Right atrium auricular region (tissue), 2 donors: Measurements from ENCODE around the gene TRIM41. TPM values are rescaled to one million over a fixed set of nuclear protein-coding genes. Genes with fewer than 3 reads are reported as not detected.

Experiments used
- DNase-seq: peaks from one replicate; pipeline ENCODE4 v3.0.0-alpha.2; 2019; ENCODE audit warnings: low spot score
- H3K27ac ChIP-seq, 2 donors: fragments of 200-600 bp; sonication (generic); 1 replicate in 1 of 2; 2 replicates in 1 of 2; pipeline ENCODE4 v1.5.1; 2016 to 2019
- H3K27me3 ChIP-seq, 2 donors: fragments of 200-600 bp; sonication (generic); one replicate each; pipeline versions ENCODE4 v1.5.1 to v1.6.0; 2017 to 2019
- H3K36me3 ChIP-seq: fragments of 200-600 bp; sonication (generic); one replicate; pipeline ENCODE4 v1.5.1; 2016
- H3K4me1 ChIP-seq, 2 donors: fragments of 200-600 bp; sonication (generic); one replicate each; pipeline versions ENCODE4 v1.5.1 to v1.6.0; 2017 to 2019
- H3K4me3 ChIP-seq, 2 donors: fragments of 200-600 bp; sonication (generic); 1 replicate in 1 of 2; 2 replicates in 1 of 2; pipeline ENCODE4 v1.5.1; 2017 to 2019; ENCODE audit warnings: mild to moderate bottlenecking in 1 of 2, moderate library complexity in 1 of 2
- H3K9me3 ChIP-seq, 2 donors: fragments of 200-600 bp; sonication (generic); one replicate each; pipeline ENCODE4 v1.5.1; 2019
- CTCF ChIP-seq, 2 donors: fragments of 200-600 bp; sonication (generic); IDR thresholded peaks; one replicate each; pipeline ENCODE4 v1.5.1; 2019; ENCODE audit warnings: antibody characterized with exemption in 2 of 2
- total RNA-seq, 2 donors: library from RNA; depleted of rRNA; stranded (reverse); fragments of >200 nt; gene quantifications; one replicate each; pipeline ENCODE4 v1.1.0, GENCODE V29; 2016

Gene TRIM41
- total RNA-seq, 2 donors from 2014 or later = 10.0 to 11.2 TPM

DNA sequence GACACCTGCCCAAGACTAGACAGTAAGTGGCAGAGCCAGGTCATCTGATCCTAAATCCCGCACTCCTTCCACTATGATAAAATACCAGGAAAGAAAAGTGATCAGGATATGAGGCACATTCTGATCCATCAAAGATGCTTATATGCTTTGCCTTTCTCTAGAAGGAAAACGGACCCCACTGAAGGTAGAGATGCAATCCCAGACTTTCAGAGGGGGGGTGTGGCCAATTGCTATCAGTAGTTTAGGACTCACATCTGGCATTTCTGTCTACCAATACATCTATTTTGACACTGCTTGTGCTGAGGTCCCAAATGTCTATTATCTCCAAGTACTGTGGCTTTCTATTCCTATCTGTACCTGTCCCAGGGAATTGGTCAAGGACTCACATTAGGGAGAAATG lies 36.2 kb downstream of the TRIM41 start:
- no peak for TF ChIP-seq CTCF (IDR thresholded peaks at IDR 0.05)
- peaks cover 12% of the 10 kb centered on the region for H3K36me3 ChIP-seq
- no peaks in the 10 kb centered on the region for H3K27me3 ChIP-seq
- no peaks in the 10 kb centered on the region for H3K9me3 ChIP-seq
- no peak for DNase-seq
- peak overlapping the region in 1 of 2 donors; percentile 100 for H3K27ac ChIP-seq
- H3K4me3 ChIP-seq = peak overlapping the region; percentile 64 to 94
- H3K4me1 ChIP-seq = peaks cover 0 to 70% of the 10 kb centered on the region in 2 donors

GRCh38 chr5:181259974-181260719 lies 37.1 kb downstream of the TRIM41 start:
- H3K9me3 ChIP-seq = no peaks in the 10 kb centered on the region
- no peak for DNase-seq
- peaks cover 12% of the 10 kb centered on the region for H3K36me3 ChIP-seq
- TF ChIP-seq CTCF (IDR thresholded peaks at IDR 0.05) = no peak
- peaks cover 0 to 61% of the 10 kb centered on the region in 2 donors for H3K4me1 ChIP-seq
- H3K27ac ChIP-seq = peak overlapping the region; percentile 95 to 100
- no peaks in the 10 kb centered on the region for H3K27me3 ChIP-seq
- peak overlapping the region; percentile 64 to 94 for H3K4me3 ChIP-seq

- DNase-seq = peak; percentile 90
- Histone ChIP-seq H3K27me3 (no peaks in the 10 kb centered on the region), H3K9me3 (no peaks in the 10 kb centered on the region), H3K4me1 (peaks cover 0 to 54% of the 10 kb centered on the region in 2 donors), H3K36me3 (peaks cover 8% of the 10 kb centered on the region), H3K27ac (peak within 1 kb of the TSS; percentile 95 to 100), H3K4me3 (peak within 1 kb of the TSS; percentile 64 to 94)
- TF ChIP-seq CTCF (IDR thresholded peaks at IDR 0.05) = no peak
Measured at GRCh38 chr5:181260720-181261319, 37.7 kb downstream of the TRIM41 start, which contains the start of gene TRIM52. Gene TRIM52 (minus strand): TSS chr5:181261143. CDS start chr5:181260813, 330 bp downstream.

GRCh38 chr5:181261320-181262049 lies 38.4 kb downstream of the TRIM41 start:
- peak in 1 of 2 donors; percentile 20 for TF ChIP-seq CTCF (IDR thresholded peaks at IDR 0.05)
- Histone ChIP-seq H3K27ac (peak overlapping the region; percentile 95 to 100), H3K36me3 (peaks cover 8% of the 10 kb centered on the region), H3K4me3 (peak overlapping the region; percentile 64 to 94), H3K9me3 (no peaks in the 10 kb centered on the region), H3K4me1 (peaks cover 0 to 48% of the 10 kb centered on the region in 2 donors), H3K27me3 (no peaks in the 10 kb centered on the region)
- DNase-seq = peak; percentile 80

GRCh38 chr5:181263633-181264032 lies 40.6 kb downstream of the TRIM41 start:
- H3K4me1 ChIP-seq = peaks cover 0 to 26% of the 10 kb centered on the region in 2 donors
- no peak for DNase-seq
- no peak for TF ChIP-seq CTCF (IDR thresholded peaks at IDR 0.05)
- no peaks in the 10 kb centered on the region for H3K27me3 ChIP-seq
- peaks cover 8% of the 10 kb centered on the region for H3K36me3 ChIP-seq
- H3K4me3 ChIP-seq = no peak overlapping the region
- H3K9me3 ChIP-seq = no peaks in the 10 kb centered on the region
- H3K27ac ChIP-seq = no peak overlapping the region
